Measurements from ENCODE around the gene PRKCE. TPM values are rescaled to one million over a fixed set of nuclear protein-coding genes. Genes with fewer than 3 reads are reported as not detected.
"Not testable (repeated sequence)": the region's sequence is repeated elsewhere in the genome, so short reads cannot be mapped to it uniquely, and the experiment has no call there.

The PRKCE gene
- total RNA-seq, 1 experiment from 2014 or later, result 21.7 TPM

GRCh38 chr2:45692566-45692965 is 41.1 kb downstream of the PRKCE start:
- Histone ChIP-seq H3K4me3 (no peak overlapping the region), H3K4me2 (no peak overlapping the region), H3K9me2 (ENCODE audit: insufficient read depth) (no peaks in the 10 kb centered on the region), H3K27me3 (ENCODE audit: insufficient read depth, low read depth) (no peaks in the 10 kb centered on the region), H4K20me1 (ENCODE audit: insufficient read depth) (no peaks in the 10 kb centered on the region), H2AFZ (no peak overlapping the region), H3K27ac (no peak overlapping the region), H3K9me3 (ENCODE audit: insufficient read depth, low read depth) (no peaks in the 10 kb centered on the region), H3K4me1 (replicated peaks; ENCODE audit: insufficient read depth) (peaks cover 8% of the 10 kb centered on the region; the same call in 1 of the 2 replicates), H3K79me2 (ENCODE audit: low read depth) (peaks cover 72% of the 10 kb centered on the region), H3K36me3 (ENCODE audit: low read depth) (no peaks in the 10 kb centered on the region), H3F3A (ENCODE audit: insufficient read depth, low read depth) (no peaks in the 10 kb centered on the region)
- no peak for DNase-seq
- TF ChIP-seq CTCF (conservative IDR thresholded peaks at IDR 0.05) (no peak), EZH2 (IDR thresholded peaks at IDR 0.05; ENCODE audit: low read depth) (no peak)
- ChIA-PET POLR2A (ENCODE audit: unreplicated experiment) (no interaction called here), CTCF (no interaction called here)
- intact Hi-C loops (cut with micrococcal nuclease; ENCODE audit: unreplicated experiment), result no loop called here
- no TSS peak for BruUV-seq (replicated peaks)

- H3K27ac ChIP-seq; BruUV-seq (replicated peaks); H3K4me2 ChIP-seq; intact Hi-C loops (cut with micrococcal nuclease; ENCODE audit: unreplicated experiment); DNase-seq; H3K27me3 ChIP-seq (ENCODE audit: insufficient read depth, low read depth); H3K9me3 ChIP-seq (ENCODE audit: insufficient read depth, low read depth); H4K20me1 ChIP-seq (ENCODE audit: insufficient read depth); H3F3A ChIP-seq (ENCODE audit: insufficient read depth, low read depth); POLR2A ChIA-PET (ENCODE audit: unreplicated experiment); H2AFZ ChIP-seq; H3K9me2 ChIP-seq (ENCODE audit: insufficient read depth); H3K36me3 ChIP-seq (ENCODE audit: low read depth); H3K4me3 ChIP-seq; CTCF ChIA-PET: not testable (repeated sequence)
- Histone ChIP-seq H3K79me2 (ENCODE audit: low read depth) (peaks cover 55% of the 10 kb centered on the region), H3K4me1 (replicated peaks; ENCODE audit: insufficient read depth) (peaks cover 19% of the 10 kb centered on the region)
These were observed 44.1 kb downstream of the PRKCE start for GRCh38 chr2:45695480-45696007.

GRCh38 chr2:45696708-45697107 is 45.2 kb downstream of the PRKCE start:
- Histone ChIP-seq H3K79me2 (ENCODE audit: low read depth) (peaks cover 44% of the 10 kb centered on the region), H4K20me1 (ENCODE audit: insufficient read depth) (no peaks in the 10 kb centered on the region), H3K36me3 (ENCODE audit: low read depth) (no peaks in the 10 kb centered on the region), H3K27me3 (ENCODE audit: insufficient read depth, low read depth) (no peaks in the 10 kb centered on the region), H3K9me2 (ENCODE audit: insufficient read depth) (no peaks in the 10 kb centered on the region), H3F3A (ENCODE audit: insufficient read depth, low read depth) (no peaks in the 10 kb centered on the region), H3K4me3 (no peak overlapping the region), H2AFZ (no peak overlapping the region), H3K27ac (no peak overlapping the region), H3K4me2 (no peak overlapping the region), H3K9me3 (ENCODE audit: insufficient read depth, low read depth) (no peaks in the 10 kb centered on the region), H3K4me1 (replicated peaks; ENCODE audit: insufficient read depth) (peaks cover 19% of the 10 kb centered on the region)
- intact Hi-C loops (cut with micrococcal nuclease; ENCODE audit: unreplicated experiment), result no loop called here
- POLR2A ChIA-PET (ENCODE audit: unreplicated experiment), result no interaction called here
- TF ChIP-seq EZH2 (IDR thresholded peaks at IDR 0.05; ENCODE audit: low read depth) (no peak), CTCF (conservative IDR thresholded peaks at IDR 0.05) (no peak)
- CTCF ChIA-PET, result interaction anchor here (0.6 kb wide), 1 partner anchor 21 kb away, joined by 3 read pairs; no protein-coding TSS in a partner anchor
- DNase-seq, result no peak
- no TSS peak for BruUV-seq (replicated peaks)

GRCh38 chr2:45697190-45697589 is 45.7 kb downstream of the PRKCE start:
- CTCF ChIA-PET, result no interaction called here
- Histone ChIP-seq H3K4me2 (no peak overlapping the region), H3K27me3 (ENCODE audit: insufficient read depth, low read depth) (no peaks in the 10 kb centered on the region), H3K27ac (no peak overlapping the region), H3K36me3 (ENCODE audit: low read depth) (no peaks in the 10 kb centered on the region), H4K20me1 (ENCODE audit: insufficient read depth) (no peaks in the 10 kb centered on the region), H3K9me2 (ENCODE audit: insufficient read depth) (no peaks in the 10 kb centered on the region), H3K4me1 (replicated peaks; ENCODE audit: insufficient read depth) (peaks cover 19% of the 10 kb centered on the region), H3K79me2 (ENCODE audit: low read depth) (peaks cover 40% of the 10 kb centered on the region), H3F3A (ENCODE audit: insufficient read depth, low read depth) (no peaks in the 10 kb centered on the region), H3K4me3 (no peak overlapping the region), H2AFZ (no peak overlapping the region), H3K9me3 (ENCODE audit: insufficient read depth, low read depth) (no peaks in the 10 kb centered on the region)
- no peak for DNase-seq
- intact Hi-C loops (cut with micrococcal nuclease; ENCODE audit: unreplicated experiment), result no loop called here
- BruUV-seq (replicated peaks), result no TSS peak
- TF ChIP-seq EZH2 (IDR thresholded peaks at IDR 0.05; ENCODE audit: low read depth) (no peak), CTCF (conservative IDR thresholded peaks at IDR 0.05) (no peak)
- POLR2A ChIA-PET (ENCODE audit: unreplicated experiment), result no interaction called here
